Calu3 (cell line): ENCODE data around the gene APBB1. TPM values are rescaled to one million over a fixed set of nuclear protein-coding genes. Genes with fewer than 3 reads are reported as not detected.
A peak's percentile ranks its signal among the peaks of the same experiment; 100 is the strongest.

ENCODE experiments used
- BruUV-seq: library from RNA; stranded (reverse); fragments of 400-500 nt; replicated peaks from 2 replicates; lab custom pipeline; 2021; lab: Mats Ljungman, UMichigan
- CTCF ChIA-PET: fragments of 300-600 bp; sonication (Branson Sonifier 250); formaldehyde crosslinking; loops from one replicate; lab custom pipeline; 2022; ENCODE audit warnings: antibody characterized with exemption; lab: Charles Lee
- DNase-seq: peaks from one replicate; pipeline ENCODE4 v3.0.0; 2022
- H3K27ac Mint-ChIP-seq: one replicate; pipeline ENCODE4 v1.8.0; 2022; ENCODE audit warnings: mixed read lengths; ENCODE audit not compliant: unreplicated experiment
- H3K27me3 Mint-ChIP-seq: one replicate; pipeline ENCODE4 v1.8.0; 2022; ENCODE audit warnings: mixed read lengths; ENCODE audit not compliant: unreplicated experiment
- H3K36me3 Mint-ChIP-seq: one replicate; pipeline ENCODE4 v1.8.0; 2022; ENCODE audit warnings: mild to moderate bottlenecking, moderate library complexity, mixed read lengths; ENCODE audit not compliant: insufficient read depth, unreplicated experiment
- H3K4me1 Mint-ChIP-seq: one replicate; pipeline ENCODE4 v1.8.0; 2022; ENCODE audit warnings: mild to moderate bottlenecking, low read depth, mixed read lengths; ENCODE audit not compliant: unreplicated experiment
- H3K4me3 Mint-ChIP-seq: one replicate; pipeline ENCODE4 v1.8.0; 2022; ENCODE audit warnings: mild to moderate bottlenecking, low read depth, moderate library complexity, mixed read lengths; ENCODE audit not compliant: unreplicated experiment
- H3K9me3 Mint-ChIP-seq: one replicate; pipeline ENCODE4 v1.8.0; 2022; ENCODE audit warnings: low read depth, mixed read lengths; ENCODE audit not compliant: unreplicated experiment
- CTCF ChIP-seq: fragments of 200-600 bp; IDR thresholded peaks from one replicate; pipeline ENCODE4 v1.8.0; 2022; ENCODE audit warnings: antibody characterized with exemption; ENCODE audit not compliant: unreplicated experiment
- intact Hi-C: fragments of 100-400 bp; cut with micrococcal nuclease; formaldehyde crosslinking; loops from one replicate; pipeline ENCODE4 v1.10.0; 2022; ENCODE audit not compliant: unreplicated experiment
- total RNA-seq: library from RNA; stranded (reverse); gene quantifications from 2 replicates; pipeline ENCODE4 v1.2.3, GENCODE V29; 2022

The APBB1 gene
- total RNA-seq, 1 experiment from 2014 or later: 2.8 TPM

- CTCF ChIA-PET: interaction anchor here (1.2 to 2.4 kb wide), 3 partner anchors 9 to 55 kb away, joined by 6 to 12 read pairs (median 11); no protein-coding TSS in a partner anchor
- peak overlapping the region; percentile 34 for H3K4me3 Mint-ChIP-seq
- peak overlapping the region; percentile 84 for H3K27ac Mint-ChIP-seq
- peak; percentile 11 for DNase-seq
- no peaks in the 10 kb centered on the region for H3K27me3 Mint-ChIP-seq
- BruUV-seq: no TSS peak
- no peaks in the 10 kb centered on the region for H3K9me3 Mint-ChIP-seq
- TF ChIP-seq CTCF: no peak
- intact Hi-C loops: no loop called here
- H3K36me3 Mint-ChIP-seq: peaks cover 22% of the 10 kb centered on the region
- peaks cover 27% of the 10 kb centered on the region for H3K4me1 Mint-ChIP-seq
These were observed 30.9 kb downstream of the APBB1 start for GRCh38 chr11:6387811-6388599.

GRCh38 chr11:6385046-6385777 is 33.7 kb downstream of the APBB1 start:
- DNase-seq: no peak
- no peaks in the 10 kb centered on the region for H3K27me3 Mint-ChIP-seq
- H3K4me1 Mint-ChIP-seq: peaks cover 27% of the 10 kb centered on the region
- intact Hi-C loops: no loop called here
- no TSS peak for BruUV-seq
- no peak for TF ChIP-seq CTCF
- no peak overlapping the region for H3K27ac Mint-ChIP-seq
- no peak overlapping the region for H3K4me3 Mint-ChIP-seq
- CTCF ChIA-PET: interaction anchor here (0.9 kb wide), 1 partner anchor 22 kb away, joined by 3 read pairs; no protein-coding TSS in a partner anchor
- H3K9me3 Mint-ChIP-seq: no peaks in the 10 kb centered on the region
- peaks cover 12% of the 10 kb centered on the region for H3K36me3 Mint-ChIP-seq

- H3K4me3 Mint-ChIP-seq: no peak overlapping the region
- no peaks in the 10 kb centered on the region for H3K9me3 Mint-ChIP-seq
- intact Hi-C loops: no loop called here
- CTCF ChIA-PET: interaction anchor here (0.6 to 3.9 kb wide), 19 partner anchors 9 to 305 kb away, joined by 3 to 108 read pairs (median 7); partner anchors contain the start of genes APBB1, ARFIP2, HPX and MRPL17
- no peak for TF ChIP-seq CTCF
- H3K36me3 Mint-ChIP-seq: no peaks in the 10 kb centered on the region
- no peak for DNase-seq
- BruUV-seq: no TSS peak
- no peaks in the 10 kb centered on the region for H3K4me1 Mint-ChIP-seq
- H3K27me3 Mint-ChIP-seq: peaks cover 28% of the 10 kb centered on the region
- no peak overlapping the region for H3K27ac Mint-ChIP-seq
These were observed 40.3 kb downstream of the APBB1 start for GRCh38 chr11:6378640-6378989.

GRCh38 chr11:6377902-6378639 is 40.8 kb downstream of the APBB1 start:
- intact Hi-C loops: no loop called here
- Mint-ChIP-seq H3K27ac (no peak overlapping the region), H3K9me3 (no peaks in the 10 kb centered on the region), H3K4me1 (no peaks in the 10 kb centered on the region), H3K4me3 (no peak overlapping the region), H3K36me3 (no peaks in the 10 kb centered on the region), H3K27me3 (peaks cover 28% of the 10 kb centered on the region)
- no peak for DNase-seq
- TF ChIP-seq CTCF: no peak
- BruUV-seq: no TSS peak
- CTCF ChIA-PET: interaction anchor here (1.3 to 3.9 kb wide), 6 partner anchors 41 to 130 kb away, joined by 6 to 108 read pairs (median 13); partner anchors contain the start of genes APBB1 and HPX
